MM.1S (cell line): ENCODE data around the gene CCNJL.

Experiments used
- EZH2 ChIP-seq: fragments of 300-600 bp; sonication (generic); optimal IDR thresholded peaks from 2 replicates; pipeline ENCODE3; 2017; ENCODE audit warnings: low read depth, mild to moderate bottlenecking, antibody characterized with exemption, low read length, mixed read lengths
- EZH2phosphoT487 ChIP-seq: fragments of 300-600 bp; sonication (generic); IDR thresholded peaks from 2 replicates; pipeline ENCODE4 v1.6.1; 2018; ENCODE audit warnings: antibody characterized with exemption, low read length
- TF ChIP-seq, protein P1 (sequence below): fragments of 300-600 bp; sonication (generic); IDR thresholded peaks from 2 replicates; pipeline ENCODE4 v1.5.1; 2016; ENCODE audit warnings: antibody characterized with exemption, low read length, mixed read lengths

DNA sequence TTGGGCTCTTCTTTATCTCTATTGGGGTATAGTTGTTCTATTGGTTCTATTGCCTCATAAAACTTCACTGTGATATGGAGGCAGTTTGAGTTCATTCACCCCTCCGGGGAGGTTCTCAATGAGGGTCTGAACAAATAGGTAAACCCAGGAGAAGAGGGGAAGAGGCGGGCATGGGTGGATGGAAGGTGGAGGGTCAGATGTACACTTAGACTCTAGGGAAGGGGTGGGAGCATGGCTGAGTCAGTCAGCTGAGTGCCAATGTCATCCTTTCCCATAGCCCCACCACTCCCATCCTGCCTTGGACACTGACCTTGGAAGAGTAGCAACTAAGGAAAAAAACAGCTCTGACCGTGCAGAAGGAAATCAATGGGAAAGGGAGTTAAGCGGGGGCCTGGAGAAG, 93.0 kb downstream of the CCNJL start:
- TF ChIP-seq, protein P1, sequence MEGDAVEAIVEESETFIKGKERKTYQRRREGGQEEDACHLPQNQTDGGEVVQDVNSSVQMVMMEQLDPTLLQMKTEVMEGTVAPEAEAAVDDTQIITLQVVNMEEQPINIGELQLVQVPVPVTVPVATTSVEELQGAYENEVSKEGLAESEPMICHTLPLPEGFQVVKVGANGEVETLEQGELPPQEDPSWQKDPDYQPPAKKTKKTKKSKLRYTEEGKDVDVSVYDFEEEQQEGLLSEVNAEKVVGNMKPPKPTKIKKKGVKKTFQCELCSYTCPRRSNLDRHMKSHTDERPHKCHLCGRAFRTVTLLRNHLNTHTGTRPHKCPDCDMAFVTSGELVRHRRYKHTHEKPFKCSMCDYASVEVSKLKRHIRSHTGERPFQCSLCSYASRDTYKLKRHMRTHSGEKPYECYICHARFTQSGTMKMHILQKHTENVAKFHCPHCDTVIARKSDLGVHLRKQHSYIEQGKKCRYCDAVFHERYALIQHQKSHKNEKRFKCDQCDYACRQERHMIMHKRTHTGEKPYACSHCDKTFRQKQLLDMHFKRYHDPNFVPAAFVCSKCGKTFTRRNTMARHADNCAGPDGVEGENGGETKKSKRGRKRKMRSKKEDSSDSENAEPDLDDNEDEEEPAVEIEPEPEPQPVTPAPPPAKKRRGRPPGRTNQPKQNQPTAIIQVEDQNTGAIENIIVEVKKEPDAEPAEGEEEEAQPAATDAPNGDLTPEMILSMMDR = no peak
- TF ChIP-seq EZH2phosphoT487 = no peak
- no peak for TF ChIP-seq EZH2
